ENCODE measurements around the gene OR10Z1.

OR10Z1 gene, protein sequence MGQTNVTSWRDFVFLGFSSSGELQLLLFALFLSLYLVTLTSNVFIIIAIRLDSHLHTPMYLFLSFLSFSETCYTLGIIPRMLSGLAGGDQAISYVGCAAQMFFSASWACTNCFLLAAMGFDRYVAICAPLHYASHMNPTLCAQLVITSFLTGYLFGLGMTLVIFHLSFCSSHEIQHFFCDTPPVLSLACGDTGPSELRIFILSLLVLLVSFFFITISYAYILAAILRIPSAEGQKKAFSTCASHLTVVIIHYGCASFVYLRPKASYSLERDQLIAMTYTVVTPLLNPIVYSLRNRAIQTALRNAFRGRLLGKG

DNA sequence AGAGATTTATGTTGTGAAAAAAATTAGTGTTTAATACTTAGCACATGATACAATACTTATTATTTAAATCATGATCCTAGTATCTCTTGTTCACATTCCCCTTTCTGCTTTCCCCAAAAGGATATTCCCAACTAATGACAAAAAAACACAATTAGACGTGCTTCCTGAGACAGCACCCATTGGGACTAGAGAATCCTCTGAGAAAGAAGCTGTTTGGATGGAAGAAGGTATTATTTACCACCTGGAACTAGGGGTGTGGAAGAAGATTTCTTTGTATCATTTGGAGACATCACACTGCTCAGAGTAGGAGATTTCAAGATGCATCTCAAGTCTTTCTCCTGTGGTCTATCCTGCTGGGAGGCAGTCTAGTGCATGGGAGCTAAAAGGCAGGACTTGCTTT is at the start of gene OR10Z1:
Gene OR10Z1, plus strand, starts transcription at position 301 of the 400 bp plus-strand sequence. CDS start 1,171 bp downstream, outside the sequence.
- TF ChIP-seq, protein P1, sequence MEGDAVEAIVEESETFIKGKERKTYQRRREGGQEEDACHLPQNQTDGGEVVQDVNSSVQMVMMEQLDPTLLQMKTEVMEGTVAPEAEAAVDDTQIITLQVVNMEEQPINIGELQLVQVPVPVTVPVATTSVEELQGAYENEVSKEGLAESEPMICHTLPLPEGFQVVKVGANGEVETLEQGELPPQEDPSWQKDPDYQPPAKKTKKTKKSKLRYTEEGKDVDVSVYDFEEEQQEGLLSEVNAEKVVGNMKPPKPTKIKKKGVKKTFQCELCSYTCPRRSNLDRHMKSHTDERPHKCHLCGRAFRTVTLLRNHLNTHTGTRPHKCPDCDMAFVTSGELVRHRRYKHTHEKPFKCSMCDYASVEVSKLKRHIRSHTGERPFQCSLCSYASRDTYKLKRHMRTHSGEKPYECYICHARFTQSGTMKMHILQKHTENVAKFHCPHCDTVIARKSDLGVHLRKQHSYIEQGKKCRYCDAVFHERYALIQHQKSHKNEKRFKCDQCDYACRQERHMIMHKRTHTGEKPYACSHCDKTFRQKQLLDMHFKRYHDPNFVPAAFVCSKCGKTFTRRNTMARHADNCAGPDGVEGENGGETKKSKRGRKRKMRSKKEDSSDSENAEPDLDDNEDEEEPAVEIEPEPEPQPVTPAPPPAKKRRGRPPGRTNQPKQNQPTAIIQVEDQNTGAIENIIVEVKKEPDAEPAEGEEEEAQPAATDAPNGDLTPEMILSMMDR (IDR thresholded peaks at IDR 0.05; ENCODE audit: control insufficient read depth, extremely low read depth, insufficient read depth): no peak
- H3K4me3 ChIP-seq (ENCODE audit: low read depth, low read length): no peak within 1 kb of the TSS
- DNase-seq (ENCODE audit: low read depth): no peak

DNA sequence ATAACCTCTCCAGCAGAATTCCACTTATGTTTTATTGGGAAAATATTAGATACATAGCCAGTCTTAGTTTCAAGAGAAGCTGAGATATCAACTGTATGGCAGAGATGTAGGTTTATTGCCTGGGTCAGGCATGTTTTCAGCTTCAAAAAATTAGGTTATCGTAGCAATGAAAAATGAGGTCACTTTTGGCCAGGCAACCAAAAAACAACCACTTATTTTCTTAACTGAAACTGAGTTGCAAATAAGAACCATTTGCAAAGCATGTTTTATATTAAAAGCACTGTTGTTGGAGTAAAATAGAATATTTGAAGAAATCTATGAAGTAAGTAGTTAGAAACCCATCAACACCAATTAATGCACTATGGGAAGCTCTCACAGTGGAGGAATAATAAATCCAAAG is 45.4 kb upstream of the OR10Z1 start:
- TF ChIP-seq, protein P1 (IDR thresholded peaks at IDR 0.05; ENCODE audit: control insufficient read depth, extremely low read depth, insufficient read depth): no peak
- no peak for DNase-seq (ENCODE audit: low read depth)
- no peak overlapping the region for H3K4me3 ChIP-seq (ENCODE audit: low read depth, low read length)

DNA sequence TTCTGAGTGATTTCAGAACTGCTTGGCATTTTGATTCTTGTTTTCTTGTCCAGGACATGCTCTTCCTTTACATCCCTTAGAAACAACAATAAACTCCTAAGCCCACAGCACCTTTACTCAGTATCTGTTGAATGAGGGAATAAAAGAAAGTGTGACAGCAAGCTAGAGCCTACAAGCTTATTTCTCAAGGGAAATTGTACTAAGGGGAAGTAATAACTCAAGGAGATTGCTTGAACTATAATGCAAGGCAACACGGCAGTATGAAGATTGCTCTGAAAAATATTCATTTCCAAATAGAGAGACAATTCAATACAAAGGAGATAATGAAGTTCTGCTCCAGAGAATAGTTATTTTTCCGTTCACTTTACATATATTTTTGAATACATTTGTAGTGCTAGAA is 41.2 kb upstream of the OR10Z1 start:
- DNase-seq (ENCODE audit: low read depth): no peak
- H3K4me3 ChIP-seq (ENCODE audit: low read depth, low read length): no peak overlapping the region
- TF ChIP-seq, protein P1 (IDR thresholded peaks at IDR 0.05; ENCODE audit: control insufficient read depth, extremely low read depth, insufficient read depth): no peak

DNA sequence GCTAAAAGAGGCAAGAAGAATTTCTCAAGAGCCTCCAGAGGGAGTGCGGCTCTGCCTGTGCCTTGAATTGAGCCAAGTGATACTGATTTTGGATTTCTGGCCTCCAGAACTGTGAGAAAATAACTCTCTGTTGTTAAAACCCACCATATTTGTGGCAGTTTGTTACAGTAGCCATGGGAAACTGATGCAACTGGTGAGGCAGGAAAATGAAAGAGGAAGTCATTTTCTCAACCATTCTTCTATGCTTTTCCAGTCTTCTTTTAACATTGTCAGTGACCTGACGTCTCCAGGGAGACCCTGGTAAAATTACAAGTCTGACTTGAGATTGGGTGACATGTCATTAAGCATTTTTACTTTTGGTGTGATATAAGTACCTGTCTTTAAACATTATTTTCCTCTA is 40.5 kb upstream of the OR10Z1 start:
- TF ChIP-seq, protein P1 (IDR thresholded peaks at IDR 0.05; ENCODE audit: control insufficient read depth, extremely low read depth, insufficient read depth): no peak
- H3K4me3 ChIP-seq (ENCODE audit: low read depth, low read length): no peak overlapping the region
- DNase-seq (ENCODE audit: low read depth): no peak

DNA sequence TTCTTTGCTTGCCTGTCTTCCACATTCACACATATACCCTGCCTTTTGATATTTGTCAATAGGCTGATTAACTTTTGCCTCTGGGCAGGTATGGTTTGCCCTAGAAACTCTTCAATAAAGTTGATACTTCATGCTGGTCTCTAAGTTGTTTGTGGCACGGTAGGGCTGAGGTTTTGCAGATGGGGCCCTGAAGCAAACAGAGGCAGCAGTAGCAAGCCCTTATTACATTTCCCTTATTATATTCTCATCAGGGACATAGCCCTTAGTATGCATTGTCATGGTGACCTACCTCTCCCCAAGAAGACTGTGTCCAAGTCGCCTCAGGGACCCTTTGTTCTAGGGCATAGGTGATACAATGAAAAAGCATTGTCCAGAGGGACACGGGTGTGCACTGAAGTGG is 34.6 kb upstream of the OR10Z1 start, which contains the start of gene OR6P1:
Gene OR6P1, minus strand, starts transcription at position 101 of the 400 bp plus-strand sequence. CDS start 6,976 bp downstream, outside the sequence.
- DNase-seq (ENCODE audit: low read depth): no peak
- no peak within 1 kb of the TSS for H3K4me3 ChIP-seq (ENCODE audit: low read depth, low read length)
- TF ChIP-seq, protein P1 (IDR thresholded peaks at IDR 0.05; ENCODE audit: control insufficient read depth, extremely low read depth, insufficient read depth): no peak

DNA sequence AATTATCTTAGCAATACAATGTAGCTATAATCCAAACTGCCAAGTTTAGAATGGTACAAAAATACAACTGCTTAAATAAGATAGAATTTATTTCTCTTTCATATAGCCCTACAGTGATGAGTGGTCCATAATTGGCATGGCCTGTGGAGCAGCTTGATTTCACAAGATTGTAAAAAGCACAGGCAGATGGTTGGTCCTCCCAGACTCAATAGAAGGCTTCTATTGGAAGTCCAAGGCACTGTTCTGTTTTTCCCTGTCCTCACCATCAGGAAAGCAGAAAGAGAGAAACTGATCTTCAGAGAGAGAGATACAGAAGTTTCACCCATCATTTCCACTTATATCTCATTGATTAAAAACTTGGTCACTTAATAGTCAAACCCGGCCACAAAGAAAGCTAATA is 32.8 kb upstream of the OR10Z1 start:
- TF ChIP-seq, protein P1 (IDR thresholded peaks at IDR 0.05; ENCODE audit: control insufficient read depth, extremely low read depth, insufficient read depth): no peak
- no peak for DNase-seq (ENCODE audit: low read depth)
- H3K4me3 ChIP-seq (ENCODE audit: low read depth, low read length): no peak overlapping the region

DNA sequence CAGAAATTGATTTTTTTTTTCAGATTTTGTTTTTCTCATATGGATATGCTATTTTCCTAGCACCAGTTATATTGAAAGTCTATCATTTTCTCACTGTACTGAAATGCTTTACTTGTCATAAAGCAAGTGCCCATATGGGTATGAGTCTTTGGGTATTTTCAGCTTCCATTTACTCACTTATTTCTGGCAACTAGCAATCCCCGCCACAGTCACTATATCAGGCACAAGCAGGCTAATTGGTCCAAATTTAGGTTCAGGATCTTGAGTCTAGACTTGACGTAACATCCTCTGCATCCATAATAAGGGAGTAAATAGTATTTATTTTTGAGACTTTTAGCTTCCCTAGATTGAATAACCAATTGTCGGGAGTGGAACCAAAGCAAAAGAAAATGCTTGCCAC is 27.5 kb upstream of the OR10Z1 start:
- DNase-seq (ENCODE audit: low read depth): no peak
- no peak overlapping the region for H3K4me3 ChIP-seq (ENCODE audit: low read depth, low read length)
- TF ChIP-seq, protein P1 (IDR thresholded peaks at IDR 0.05; ENCODE audit: control insufficient read depth, extremely low read depth, insufficient read depth): no peak

All from LNCaP clone FGC (cell line).